ENCODE data around the gene EHD3. TPM values are rescaled to one million over a fixed set of nuclear protein-coding genes. Genes with fewer than 3 reads are reported as not detected.

EHD3 gene
- total and polyA plus RNA-seq, 2 of the 8 experiments (the other 6 are each of a cell fraction or from before 2014, with no cell fraction given) = 9.3 to 12.0 TPM

DNA sequence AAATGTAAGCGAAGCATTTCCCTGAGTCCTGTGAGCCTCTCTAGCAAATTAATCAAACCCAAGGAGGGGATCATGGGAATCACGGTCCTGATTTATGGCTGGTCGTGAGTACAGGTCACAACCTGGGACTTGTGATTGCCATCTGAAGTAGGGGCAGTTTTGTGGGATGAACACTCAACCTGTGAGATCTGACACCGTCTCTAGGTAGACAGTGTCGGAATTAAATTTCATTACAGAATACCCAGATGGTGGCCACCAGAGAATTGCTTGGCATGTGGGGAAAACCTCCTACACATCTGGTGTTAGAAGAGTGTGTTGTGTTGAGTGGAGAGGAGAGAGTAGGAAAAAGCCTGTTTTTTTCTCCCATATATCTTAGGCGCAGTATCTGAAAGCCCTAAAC, 29.2 kb upstream of the EHD3 start (continued):
- TF ChIP-seq BACH1 (IDR thresholded peaks at IDR 0.05; ENCODE audit: low read length) (no peak), TAF7 (optimal IDR thresholded peaks at IDR 0.05; ENCODE audit: borderline replicate concordance, low read depth, low read length) (no peak), CREB1 (IDR thresholded peaks at IDR 0.05) (no peak), RNF2 (IDR thresholded peaks at IDR 0.05; ENCODE audit: borderline replicate concordance, low read depth, low read length, missing control alignments, poor library complexity, severe bottlenecking) (no peak), SUZ12 (IDR thresholded peaks at IDR 0.05; ENCODE audit: low read length) (no peak), SIRT6 (IDR thresholded peaks at IDR 0.05; ENCODE audit: low read length) (no peak)
- TF ChIP-seq, protein P1, sequence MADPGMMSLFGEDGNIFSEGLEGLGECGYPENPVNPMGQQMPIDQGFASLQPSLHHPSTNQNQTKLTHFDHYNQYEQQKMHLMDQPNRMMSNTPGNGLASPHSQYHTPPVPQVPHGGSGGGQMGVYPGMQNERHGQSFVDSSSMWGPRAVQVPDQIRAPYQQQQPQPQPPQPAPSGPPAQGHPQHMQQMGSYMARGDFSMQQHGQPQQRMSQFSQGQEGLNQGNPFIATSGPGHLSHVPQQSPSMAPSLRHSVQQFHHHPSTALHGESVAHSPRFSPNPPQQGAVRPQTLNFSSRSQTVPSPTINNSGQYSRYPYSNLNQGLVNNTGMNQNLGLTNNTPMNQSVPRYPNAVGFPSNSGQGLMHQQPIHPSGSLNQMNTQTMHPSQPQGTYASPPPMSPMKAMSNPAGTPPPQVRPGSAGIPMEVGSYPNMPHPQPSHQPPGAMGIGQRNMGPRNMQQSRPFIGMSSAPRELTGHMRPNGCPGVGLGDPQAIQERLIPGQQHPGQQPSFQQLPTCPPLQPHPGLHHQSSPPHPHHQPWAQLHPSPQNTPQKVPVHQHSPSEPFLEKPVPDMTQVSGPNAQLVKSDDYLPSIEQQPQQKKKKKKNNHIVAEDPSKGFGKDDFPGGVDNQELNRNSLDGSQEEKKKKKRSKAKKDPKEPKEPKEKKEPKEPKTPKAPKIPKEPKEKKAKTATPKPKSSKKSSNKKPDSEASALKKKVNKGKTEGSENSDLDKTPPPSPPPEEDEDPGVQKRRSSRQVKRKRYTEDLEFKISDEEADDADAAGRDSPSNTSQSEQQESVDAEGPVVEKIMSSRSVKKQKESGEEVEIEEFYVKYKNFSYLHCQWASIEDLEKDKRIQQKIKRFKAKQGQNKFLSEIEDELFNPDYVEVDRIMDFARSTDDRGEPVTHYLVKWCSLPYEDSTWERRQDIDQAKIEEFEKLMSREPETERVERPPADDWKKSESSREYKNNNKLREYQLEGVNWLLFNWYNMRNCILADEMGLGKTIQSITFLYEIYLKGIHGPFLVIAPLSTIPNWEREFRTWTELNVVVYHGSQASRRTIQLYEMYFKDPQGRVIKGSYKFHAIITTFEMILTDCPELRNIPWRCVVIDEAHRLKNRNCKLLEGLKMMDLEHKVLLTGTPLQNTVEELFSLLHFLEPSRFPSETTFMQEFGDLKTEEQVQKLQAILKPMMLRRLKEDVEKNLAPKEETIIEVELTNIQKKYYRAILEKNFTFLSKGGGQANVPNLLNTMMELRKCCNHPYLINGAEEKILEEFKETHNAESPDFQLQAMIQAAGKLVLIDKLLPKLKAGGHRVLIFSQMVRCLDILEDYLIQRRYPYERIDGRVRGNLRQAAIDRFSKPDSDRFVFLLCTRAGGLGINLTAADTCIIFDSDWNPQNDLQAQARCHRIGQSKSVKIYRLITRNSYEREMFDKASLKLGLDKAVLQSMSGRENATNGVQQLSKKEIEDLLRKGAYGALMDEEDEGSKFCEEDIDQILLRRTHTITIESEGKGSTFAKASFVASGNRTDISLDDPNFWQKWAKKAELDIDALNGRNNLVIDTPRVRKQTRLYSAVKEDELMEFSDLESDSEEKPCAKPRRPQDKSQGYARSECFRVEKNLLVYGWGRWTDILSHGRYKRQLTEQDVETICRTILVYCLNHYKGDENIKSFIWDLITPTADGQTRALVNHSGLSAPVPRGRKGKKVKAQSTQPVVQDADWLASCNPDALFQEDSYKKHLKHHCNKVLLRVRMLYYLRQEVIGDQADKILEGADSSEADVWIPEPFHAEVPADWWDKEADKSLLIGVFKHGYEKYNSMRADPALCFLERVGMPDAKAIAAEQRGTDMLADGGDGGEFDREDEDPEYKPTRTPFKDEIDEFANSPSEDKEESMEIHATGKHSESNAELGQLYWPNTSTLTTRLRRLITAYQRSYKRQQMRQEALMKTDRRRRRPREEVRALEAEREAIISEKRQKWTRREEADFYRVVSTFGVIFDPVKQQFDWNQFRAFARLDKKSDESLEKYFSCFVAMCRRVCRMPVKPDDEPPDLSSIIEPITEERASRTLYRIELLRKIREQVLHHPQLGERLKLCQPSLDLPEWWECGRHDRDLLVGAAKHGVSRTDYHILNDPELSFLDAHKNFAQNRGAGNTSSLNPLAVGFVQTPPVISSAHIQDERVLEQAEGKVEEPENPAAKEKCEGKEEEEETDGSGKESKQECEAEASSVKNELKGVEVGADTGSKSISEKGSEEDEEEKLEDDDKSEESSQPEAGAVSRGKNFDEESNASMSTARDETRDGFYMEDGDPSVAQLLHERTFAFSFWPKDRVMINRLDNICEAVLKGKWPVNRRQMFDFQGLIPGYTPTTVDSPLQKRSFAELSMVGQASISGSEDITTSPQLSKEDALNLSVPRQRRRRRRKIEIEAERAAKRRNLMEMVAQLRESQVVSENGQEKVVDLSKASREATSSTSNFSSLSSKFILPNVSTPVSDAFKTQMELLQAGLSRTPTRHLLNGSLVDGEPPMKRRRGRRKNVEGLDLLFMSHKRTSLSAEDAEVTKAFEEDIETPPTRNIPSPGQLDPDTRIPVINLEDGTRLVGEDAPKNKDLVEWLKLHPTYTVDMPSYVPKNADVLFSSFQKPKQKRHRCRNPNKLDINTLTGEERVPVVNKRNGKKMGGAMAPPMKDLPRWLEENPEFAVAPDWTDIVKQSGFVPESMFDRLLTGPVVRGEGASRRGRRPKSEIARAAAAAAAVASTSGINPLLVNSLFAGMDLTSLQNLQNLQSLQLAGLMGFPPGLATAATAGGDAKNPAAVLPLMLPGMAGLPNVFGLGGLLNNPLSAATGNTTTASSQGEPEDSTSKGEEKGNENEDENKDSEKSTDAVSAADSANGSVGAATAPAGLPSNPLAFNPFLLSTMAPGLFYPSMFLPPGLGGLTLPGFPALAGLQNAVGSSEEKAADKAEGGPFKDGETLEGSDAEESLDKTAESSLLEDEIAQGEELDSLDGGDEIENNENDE (IDR thresholded peaks at IDR 0.05; ENCODE audit: insufficient replicate concordance, low read length) = no peak

Measured in H1 (cell line).